Stromal cell of bone marrow (primary cell): ENCODE results near the gene PCSK6.
"Not testable (repeated sequence)": the region's sequence is repeated elsewhere in the genome, so short reads cannot be mapped to it uniquely, and the experiment has no call there.

Experiments used
- DNase-seq: peaks from one replicate; pipeline ENCODE4 v3.0.0-alpha.2; 2012; ENCODE audit warnings: low read depth

The PCSK6 gene

DNA sequence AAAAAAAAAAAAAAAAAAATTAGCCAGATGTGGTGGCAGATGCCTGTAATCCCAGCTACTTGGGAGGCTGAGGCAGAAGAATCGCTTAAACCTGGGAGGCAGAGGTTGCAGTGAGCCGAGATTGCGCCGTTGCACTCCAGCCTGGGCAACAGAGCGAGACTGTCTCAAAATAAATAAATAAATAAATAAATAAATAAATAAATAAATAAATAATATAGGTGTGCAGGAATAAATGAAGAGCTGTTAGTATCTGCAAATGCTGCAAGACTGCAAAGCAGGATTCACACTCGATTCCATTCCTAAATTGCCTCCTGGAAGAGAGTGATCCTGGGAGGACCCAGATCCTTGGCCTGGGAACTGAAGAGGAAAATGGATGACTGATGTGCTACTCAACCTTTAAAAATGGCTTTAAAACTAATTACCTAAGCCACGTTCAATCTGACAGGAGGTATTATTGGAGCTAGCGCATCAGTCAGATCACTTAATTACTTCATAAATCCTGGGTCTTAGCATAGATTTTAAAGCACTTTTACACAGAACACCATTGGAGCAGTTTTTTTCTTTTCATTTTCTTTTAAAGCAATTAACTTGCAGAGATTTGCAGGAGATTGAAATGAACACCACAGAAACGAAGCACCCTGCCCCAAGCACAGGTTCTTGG lies 132.9 kb downstream of the PCSK6 start:
- DNase-seq, result not testable (repeated sequence)

DNA sequence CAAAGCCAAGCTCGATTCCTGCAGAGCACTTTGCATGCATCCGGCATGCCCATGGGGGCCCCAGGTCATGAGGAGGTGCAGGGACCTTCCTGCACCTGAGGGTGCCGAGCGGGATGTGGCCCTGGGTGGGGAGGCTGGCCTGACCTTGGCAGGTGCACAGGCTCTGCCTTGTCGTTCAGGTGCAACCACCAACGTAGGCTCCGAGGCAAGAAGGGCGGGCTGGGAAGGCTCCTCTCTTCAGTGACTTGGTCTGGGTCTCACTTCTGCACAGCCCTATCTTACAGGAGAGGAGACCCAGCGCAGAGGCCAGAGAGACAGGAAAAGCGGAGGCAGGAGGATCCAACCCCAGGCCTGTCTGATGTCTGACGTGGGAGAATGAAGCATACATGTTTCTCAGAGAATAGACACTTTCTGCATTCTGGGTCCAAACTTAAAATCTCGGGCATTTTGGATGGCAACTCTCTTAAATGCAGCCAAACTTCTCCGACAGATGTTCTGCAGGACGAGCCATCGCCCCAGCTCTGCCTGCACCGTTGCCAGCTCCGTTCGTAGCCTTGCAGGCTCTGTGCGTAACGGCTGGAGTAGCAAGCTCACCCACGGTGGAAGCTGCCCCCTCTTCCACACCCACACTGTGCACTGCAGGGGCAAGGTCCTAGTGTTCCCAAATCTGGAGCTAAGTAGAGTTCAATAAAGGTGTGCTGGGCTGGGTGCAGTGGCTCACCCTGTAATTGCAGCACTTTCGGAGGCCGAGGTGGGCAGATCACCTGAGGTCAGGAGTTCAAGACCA lies 133.6 kb downstream of the PCSK6 start:
- no peak for DNase-seq

DNA sequence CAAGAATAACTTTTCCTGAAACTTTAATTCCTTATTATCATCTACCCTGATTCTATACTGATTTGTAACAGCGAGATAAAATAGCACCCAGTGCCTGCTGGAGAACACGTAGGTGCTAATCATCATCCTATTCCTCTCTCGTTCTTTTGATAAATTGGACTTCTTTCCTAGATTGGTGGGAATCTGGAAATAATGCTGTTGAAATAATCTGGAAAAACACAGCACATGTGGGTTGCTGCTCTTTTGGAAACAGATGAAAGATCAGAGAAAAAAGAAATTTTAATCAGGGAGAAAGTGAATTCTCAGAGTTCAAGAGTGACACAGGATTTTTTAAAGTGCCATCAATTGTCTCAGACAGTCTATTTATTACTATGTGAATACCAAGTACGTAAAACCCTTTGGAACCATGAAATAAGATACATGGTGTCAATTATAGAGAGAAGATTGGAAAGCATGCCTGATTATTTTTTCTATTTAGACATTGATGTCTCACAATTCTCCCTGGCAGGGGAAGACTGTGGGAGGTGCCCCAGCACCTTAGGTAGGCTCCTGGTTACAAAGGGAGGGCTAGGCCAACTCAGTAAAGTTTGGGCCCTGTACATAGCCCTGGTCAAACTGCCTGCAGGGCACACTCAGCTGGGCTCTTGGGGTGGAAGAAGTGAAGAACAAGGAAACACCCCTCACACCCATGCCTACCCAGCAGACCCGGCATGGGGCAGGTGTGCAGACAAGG lies 134.4 kb downstream of the PCSK6 start:
- no peak for DNase-seq

DNA sequence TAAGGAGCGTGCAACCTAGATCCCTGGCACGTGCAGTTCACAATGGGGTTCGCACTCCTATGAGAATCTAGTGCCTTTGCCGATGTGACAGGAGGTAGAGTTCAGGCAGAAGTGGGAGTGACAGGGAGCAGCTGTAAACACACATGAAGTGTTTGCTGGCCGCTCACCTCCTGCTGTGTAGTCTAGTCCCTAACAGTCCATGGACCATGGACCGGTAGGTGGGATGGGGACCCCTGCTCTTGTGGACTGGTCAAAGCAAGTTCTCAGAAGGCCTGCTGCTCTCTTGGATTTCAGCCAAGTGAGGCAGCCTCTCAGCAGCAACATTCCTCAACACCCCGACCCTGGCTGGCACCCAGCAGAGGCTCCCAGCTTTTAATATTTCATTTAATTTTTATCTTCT lies 136.3 kb downstream of the PCSK6 start:
- no peak for DNase-seq

DNA sequence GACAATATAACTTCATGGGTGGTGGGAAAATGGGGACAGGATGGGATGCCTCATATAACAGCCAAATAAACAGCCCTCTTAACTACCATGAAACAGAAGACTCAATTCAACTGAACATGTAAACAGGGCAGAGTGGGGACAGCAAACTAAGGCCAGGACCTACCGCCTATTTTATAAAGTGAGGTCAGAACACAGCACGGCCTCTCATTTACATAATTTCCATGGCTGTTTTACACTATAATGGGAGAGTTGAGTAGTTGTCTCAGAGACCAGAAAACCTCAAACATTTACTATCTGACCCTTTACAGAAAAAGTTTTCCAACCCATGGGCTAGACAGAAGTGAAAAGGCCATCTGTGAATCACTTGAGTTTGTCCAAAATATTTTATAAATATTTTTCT lies 137.8 kb downstream of the PCSK6 start:
- DNase-seq, result no peak

DNA sequence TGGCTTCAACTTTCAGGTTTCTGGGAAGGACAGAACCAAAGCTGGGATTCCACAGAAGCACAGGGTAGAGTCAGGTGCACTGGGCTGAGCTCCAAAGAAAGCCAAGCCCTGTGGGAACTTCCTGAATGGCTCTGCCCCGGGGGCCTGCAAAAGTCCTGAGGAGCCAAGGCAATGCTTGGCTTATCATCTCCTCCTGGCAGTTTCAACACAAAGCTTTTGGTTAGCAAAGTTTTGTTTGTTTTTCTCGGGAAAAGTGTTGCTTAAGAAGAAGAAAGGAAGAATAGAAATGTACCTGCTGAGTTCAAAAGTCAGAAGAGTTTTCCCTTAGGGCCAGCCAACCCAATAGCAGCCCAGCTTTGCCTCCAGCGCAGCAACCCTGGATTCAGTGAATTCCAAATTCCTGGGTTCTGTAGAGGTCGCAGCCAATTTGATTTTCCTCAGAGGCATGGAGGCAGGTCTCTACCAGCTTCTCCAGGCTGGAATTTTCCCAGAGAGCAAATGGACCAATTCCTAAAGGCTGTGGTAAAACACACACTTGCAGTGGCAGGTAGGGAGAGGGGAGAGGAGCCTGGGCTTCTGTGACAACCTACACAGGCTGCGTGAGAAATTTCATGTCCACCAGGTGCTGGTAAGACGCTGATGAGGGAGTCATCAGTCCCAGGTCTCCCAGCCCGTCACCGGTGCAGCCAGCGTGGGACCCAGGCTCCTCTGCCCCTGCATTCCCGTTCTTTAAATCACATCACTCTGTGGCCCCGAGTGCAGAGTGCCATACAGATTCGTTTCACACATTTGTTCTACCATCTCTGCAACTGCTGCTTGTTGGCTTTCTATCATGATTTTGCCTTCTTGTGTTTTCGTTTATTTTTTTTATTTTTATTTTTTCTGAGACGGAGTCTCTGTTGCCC lies 140.2 kb downstream of the PCSK6 start:
- DNase-seq, result no peak

DNA sequence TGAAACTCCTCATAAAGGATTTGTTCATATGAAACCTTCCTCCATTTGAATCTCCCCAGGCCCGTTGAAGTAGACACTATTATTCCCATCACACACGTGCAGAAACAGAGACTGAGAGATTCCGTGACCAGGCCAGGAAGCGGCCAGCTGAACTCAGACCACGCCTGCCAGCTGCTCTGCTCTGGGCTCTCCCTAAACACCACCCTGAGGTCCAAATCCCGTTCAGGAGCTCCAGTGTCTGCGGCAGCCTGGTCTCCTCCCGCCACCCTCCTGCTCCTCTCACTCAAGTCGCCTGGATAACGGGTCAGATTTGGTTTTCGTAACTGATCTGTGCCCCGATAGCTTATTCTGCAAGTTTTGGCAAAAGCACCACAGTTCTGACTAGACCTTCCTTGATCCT lies 140.9 kb downstream of the PCSK6 start:
- no peak for DNase-seq

DNA sequence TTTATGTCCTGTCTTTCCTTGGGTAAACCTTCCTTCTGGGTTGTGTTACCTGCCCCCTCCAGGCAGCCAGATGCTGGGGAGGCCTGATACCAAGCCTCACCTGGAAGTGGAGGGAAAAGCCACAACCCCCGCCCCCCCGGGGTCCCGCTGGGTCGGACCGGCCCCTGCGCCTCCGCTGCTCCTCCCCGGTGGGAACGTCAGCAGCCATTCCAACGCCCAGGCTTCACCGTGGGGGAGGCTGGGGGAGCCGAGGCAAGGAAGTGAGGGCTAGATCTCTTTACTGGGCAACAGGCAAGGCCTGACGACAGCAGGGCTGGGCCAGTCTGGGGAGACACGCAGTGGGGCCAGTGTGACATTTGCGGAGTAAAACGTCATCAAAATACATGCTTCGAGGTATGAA lies 141.5 kb downstream of the PCSK6 start:
- DNase-seq, result no peak

DNA sequence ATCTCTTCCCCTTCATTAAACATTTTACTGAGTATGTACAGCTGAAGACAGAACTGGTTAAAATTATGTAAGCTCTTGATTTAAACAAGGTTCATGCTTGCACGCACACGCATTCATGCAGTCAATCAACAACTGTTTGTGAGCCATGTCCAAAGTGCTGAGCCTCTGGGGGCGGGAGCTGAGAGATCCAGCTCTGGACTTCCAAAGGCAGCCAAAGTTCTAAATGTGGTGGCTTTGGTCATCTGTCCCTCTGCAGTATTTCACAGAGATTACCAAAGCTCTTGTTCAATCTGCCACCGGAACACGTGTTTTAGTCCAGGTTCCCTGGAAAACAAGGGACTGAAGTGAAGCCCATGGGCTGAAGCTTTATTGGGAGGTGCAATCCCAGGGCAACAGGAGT lies 142.1 kb downstream of the PCSK6 start:
- no peak for DNase-seq

DNA sequence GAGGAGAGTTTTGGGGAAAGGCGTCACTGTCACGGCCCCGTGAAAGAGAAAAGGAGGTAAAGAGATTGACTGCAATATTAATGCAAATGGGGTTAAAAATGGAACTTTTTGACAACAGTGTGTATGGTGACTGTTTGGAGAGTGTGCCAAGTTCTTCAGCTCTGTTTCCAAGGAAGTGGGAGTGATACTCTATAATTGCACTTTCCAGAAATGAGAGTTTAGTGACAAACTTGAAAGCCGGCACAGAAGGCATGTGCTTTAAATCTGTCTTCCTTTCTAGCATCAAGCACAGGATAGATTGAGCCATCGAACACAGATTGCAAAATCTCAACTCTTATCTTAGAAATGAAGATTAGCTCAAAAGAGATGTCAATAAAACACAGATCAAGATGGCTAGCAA lies 142.6 kb downstream of the PCSK6 start:
- no peak for DNase-seq

DNA sequence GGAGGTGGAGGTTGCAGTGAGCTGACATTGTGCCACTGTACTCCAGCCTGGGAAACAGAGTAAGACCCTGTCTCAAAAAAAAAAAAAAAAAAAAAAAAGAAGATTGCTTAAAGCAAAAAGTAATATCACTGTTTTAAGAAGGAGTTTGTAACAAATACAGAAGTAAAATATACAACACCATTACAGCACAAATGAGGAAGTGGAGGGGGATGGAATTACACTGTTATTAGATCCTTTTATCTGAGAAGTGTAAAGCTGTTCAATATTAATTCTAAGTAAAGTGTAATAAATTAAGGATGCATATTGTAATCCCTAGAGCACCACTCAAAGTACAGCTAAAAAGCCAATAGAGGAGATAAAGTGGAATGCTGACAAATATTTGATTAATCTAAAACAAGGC lies 147.5 kb downstream of the PCSK6 start:
- DNase-seq, result no peak

DNA sequence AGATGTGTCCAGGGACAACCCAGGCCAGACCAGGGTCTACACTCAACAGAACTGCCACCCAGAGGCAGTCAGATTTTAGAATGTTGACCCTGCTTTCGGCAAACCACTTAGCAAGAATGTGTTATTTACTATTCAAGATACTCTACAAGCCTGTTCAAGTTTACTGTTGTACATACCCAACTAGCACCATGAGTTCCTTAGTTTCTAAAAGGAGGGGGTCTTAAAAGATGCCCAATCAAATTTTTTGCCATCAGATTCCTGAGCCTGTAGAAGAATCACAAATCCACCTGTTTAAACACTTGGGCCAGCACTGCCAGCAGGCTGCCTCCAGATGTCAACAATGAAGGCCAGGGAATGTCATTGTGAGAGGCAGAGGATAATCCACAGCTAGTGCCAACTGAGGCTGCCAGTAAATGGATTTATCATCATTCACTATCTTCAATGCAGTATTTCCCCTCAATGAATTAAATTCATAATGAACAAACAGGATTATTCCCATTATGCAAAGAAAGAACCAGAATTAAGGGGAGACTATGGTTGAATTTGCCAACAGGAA lies 150.9 kb downstream of the PCSK6 start:
- no peak for DNase-seq

DNA sequence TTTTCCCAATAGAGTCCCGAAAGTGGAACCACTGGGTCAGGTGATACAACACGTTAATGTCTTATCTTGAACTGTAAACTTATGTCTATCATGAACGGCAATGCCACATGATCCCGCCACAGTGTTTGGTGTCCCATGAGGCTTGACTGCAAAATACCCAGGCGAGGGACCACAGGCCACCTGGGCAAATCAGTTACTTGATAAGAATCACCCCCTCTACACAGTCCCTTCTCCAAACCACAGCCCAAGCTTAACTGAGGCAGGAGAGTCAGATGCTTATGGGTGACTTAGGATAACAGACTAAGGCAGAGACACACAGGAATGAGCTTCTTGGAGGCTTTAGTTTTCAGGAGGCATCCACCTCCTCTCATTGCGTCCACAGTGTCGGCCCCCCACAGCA lies 151.5 kb downstream of the PCSK6 start:
- DNase-seq, result no peak

DNA sequence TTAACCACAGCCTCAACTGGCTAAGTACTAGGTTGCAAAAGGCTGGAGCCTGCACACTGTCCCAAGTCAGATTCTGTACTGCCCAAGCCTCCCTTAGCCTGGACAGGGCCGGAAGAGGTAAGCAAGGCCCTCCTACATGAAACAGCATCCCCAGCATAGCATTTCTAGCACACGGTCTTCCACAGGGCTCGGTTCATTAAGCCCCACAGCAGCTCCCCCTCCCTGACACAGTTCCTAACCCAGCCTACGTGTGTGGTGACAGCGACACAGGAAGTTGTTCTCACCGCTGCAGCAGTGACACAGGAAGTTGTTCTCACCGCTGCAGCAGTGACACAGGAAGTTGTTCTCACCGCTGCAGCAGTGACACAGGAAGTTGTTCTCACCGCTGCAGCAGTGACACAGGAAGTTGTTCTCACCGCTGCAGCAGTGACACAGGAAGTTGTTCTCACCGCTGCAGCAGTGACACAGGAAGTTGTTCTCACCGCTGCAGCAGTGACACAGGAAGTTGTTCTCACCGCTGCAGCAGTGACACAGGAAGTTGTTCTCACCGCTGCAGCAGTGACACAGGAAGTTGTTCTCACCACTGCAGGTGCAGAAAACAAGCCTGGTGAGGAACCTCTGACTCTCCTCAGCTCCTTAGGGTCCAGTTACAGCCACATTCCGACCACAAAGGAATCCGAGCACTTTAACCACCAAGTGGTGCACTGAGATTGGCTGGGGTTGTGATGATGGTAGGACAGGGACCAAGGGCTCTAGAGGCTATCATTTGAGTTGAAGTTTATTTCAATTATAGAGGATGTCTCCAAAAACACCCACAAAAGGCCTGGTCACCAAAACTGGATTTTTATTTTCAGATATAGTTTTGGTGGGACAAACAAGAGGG lies 155.4 kb downstream of the PCSK6 start:
- not testable (repeated sequence) for DNase-seq

DNA sequence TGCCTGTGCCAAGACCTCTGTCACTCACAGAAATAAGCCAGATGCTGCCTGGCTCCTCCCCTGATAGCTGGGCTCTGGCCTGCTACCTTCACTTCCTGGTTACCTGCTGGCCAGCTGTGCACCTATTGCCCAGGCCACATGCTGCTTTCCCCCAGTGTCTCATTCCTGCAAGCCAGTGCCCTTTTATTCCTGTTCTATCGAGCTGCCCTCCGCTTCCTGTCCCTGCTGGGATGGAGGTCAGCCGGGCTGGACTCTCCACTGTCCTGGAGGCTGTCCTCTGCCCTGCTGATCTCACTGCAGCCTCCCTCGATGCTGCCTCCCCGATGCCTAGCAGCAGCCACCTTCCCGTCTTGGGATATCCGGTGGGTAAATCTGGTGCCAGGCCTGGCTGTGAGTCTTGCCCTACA lies 157.4 kb downstream of the PCSK6 start:
- no peak for DNase-seq

DNA sequence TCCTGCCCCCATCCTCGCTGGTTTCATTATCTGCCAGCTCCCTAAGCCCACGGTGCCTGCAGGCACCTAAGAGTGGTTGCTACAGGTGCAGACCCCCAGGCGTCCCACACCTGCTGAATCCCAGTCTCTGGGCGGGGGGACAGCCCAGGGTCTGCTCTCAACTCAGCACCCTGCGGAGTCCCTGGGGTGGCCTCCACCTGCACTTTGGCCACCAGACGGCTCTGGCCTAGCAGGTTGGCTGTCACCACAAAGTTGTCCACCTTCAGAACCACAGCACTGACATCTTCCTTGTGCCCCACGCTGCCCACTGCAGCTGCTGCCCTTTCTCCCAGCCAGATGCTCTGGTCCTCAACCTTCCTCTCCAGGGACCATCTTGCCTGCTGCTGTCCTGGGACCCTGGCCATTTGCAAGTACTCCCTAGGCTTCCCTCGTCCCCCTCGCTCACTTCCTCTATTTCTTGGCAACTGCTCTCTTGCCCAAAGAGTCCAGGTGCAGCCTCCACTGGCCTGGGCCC lies 159.6 kb downstream of the PCSK6 start:
- no peak for DNase-seq

DNA sequence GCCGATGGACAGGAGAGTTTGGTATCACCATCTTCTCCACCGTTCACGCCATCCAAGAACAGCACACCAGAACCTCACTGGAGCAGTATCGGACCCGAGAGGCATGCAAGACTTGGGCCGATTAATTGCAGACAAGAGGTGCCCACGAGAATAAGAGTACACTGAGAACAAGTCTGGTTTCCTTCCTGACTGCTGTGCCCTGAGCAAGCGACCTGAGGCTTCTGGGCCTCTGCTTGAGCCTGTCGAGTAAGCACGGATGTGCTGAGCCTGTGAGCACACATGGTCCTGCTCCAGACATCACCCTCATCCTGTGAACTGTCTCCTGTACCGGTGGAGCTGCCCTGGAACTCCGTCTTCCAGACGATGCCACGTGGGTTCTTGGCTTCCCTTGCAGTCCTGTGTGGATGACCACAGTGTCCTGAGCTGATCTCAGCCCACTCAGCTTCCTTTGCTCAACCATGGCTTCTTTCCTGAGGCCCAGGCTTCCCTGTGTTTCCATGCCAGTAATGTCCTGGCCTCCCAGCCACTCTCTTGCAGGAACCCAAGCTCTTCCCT lies 160.1 kb downstream of the PCSK6 start:
- no peak for DNase-seq

DNA sequence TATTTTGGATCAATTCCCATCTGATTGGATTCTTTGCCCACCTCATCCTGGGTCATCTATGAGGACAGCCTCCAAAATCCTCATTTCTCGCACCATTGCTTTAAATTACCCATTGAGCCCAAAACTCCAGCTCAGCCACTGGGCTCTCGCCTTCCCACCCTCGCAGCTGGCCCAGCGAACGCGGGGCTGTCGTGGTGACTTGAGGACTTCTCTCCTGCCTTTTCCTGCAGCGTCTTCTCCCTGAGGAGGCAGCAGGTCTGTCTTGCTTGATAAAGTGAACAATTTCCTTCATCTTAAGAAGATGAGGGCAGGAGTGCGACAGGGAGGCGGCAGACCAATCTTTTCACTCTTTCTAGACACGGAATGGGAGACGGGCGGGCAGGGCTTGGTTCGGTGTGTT lies 161.5 kb downstream of the PCSK6 start:
- no peak for DNase-seq

DNA sequence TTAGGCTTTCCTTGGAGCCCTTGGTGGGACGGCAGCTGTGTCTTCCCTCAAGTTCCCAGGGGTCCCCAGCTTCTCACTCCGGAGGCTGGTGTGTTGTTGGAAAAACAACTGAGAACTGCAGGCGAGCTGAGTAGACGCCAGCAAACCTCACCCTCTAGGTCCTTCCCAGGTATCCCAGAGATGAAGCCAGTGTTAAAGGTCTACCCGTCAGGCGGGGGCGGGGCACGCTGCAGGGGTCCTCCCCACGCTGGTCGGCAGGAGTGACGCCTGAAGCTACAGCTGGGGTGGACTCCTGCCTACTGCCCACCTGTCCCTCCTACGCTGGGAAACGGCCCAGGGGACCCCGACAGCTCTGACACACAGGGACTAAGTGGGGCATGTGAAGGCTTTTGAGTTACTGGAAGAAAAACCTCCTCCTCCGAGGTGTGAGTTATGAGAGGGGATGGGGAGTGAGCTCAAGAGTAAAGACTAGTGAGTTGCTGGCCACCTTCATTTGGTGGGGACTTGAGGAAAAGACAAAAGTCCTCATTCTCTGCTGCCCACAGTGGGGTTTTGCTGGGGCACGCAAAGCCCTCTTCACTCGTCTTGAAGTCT lies 162.3 kb downstream of the PCSK6 start:
- DNase-seq, result no peak
